HG03457 (cell line): ENCODE results near the gene PAF1.

Experiments used
- ATAC-seq: cut with Tn5 transposase; IDR thresholded peaks from one replicate; pipeline ENCODE4 v1.9.1; 2021; ENCODE audit warnings: moderate number of reproducible peaks; ENCODE audit not compliant: unreplicated experiment

Gene PAF1

GRCh38 chr19:39390751-39391437 is at the start of gene PAF1, which contains the start of gene MED29:
TSS of gene PAF1 (minus strand) at chr19:39391106. CDS start at chr19:39390864, 242 bp downstream.
TSS of gene MED29 (plus strand) at chr19:39391378. CDS start at chr19:39391423, 45 bp downstream.
- ATAC-seq = peak; percentile 74

- no peak for ATAC-seq
These were observed 47.5 kb upstream of the PAF1 start for GRCh38 chr19:39438270-39438934.

- no peak for ATAC-seq
These were observed 45.4 kb upstream of the PAF1 start for GRCh38 chr19:39436350-39436716.

GRCh38 chr19:39435499-39436349 is 44.8 kb upstream of the PAF1 start, which contains the start of gene RPS16:
TSS of gene RPS16 (minus strand) at chr19:39435949. CDS start at chr19:39435895, 54 bp downstream.
- ATAC-seq = peak; percentile 49

GRCh38 chr19:39434123-39435076 is 43.5 kb upstream of the PAF1 start:
- no peak for ATAC-seq

DNA sequence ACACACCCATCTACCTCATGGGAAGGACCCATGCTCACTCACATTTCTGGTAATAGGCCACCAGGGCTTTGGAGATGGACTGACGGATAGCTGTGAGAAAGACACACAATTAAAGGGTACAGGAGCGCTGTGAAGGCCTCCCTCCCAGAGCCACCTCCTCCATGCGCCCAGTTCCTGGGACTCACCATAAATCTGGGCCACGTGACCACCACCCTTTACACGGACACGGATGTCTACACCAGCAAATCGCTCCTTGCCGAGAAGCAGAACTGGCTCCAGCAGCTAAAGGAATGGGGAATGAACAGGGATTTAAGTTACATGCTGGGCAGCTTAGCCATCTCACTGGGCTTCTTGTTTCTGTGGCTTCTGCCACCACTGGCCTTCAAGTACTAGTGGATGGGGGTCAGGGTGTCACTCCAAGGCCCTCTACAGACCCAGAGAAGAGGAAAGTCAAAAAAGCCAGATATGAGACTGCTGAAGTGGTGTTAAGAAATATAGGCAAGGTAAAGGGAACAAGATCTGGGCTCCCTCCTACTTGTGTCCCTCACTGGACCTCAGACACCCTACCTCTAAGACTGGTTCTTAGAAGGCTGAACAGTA is 42.7 kb upstream of the PAF1 start:
- ATAC-seq = no peak

GRCh38 chr19:39432677-39433025 is 41.7 kb upstream of the PAF1 start:
- no peak for ATAC-seq

GRCh38 chr19:39430675-39431593 is 40.0 kb upstream of the PAF1 start:
- ATAC-seq = no peak

DNA sequence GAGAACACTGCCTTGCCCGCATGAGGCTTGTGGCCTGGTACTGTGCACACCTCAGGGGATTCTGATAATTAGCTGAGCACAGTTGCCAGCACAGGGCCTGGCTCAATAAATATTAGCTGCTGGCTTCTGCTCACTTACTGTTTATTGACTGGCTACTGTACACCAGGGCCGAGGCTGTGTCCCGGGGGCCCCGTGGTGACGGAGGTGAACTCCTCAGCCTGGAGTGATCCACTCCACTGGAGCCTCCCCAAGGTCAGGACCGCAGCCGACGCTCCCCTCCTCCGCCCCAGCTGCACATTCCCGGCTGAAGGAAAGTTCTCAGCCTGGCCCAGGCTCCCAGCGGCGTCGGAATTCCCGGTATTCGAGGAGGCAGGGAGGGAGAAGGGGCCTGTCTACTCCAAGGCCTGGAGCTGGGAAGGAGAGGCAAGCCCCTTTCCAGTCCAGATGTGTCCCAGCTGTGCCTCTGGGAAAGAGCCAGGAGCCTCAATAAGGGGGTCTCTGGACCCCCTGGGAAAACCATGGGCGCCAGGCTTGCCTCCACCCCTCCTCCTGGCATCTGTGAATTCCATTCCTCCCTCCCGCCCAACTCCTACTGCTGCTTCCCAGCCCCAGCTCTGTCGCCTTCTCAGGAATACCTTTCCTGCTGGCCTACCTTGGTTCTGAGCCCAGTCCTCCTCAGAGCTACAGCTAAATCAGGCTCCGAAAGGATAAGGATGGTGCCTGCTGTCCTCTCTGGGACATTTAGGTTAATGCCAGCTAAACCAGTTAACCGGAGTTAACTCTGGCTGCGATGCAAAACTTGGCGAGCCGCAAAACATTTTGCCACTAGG is 37.6 kb upstream of the PAF1 start:
- ATAC-seq = no peak

GRCh38 chr19:39427707-39428106 is 36.8 kb upstream of the PAF1 start:
- ATAC-seq = no peak

DNA sequence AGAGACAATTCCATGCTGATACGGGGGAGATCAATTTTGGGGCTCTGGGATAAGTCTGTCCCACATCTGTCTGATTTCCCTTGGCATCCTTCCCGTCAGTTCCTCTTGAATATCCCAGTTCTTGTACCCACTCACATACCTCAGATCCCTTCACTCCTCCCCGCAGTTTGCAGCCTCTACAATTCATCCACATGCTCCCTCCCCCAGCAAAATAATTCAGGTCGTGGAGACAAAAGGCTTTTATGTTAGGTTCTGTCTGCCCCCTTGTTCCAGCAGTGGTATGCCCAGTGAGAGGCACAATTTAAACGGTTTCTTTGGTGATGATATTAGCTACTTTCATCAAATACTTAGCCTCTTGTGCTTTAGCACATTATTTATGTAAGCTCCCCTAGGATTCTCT is 35.3 kb upstream of the PAF1 start:
- no peak for ATAC-seq

GRCh38 chr19:39425744-39426143 is 34.8 kb upstream of the PAF1 start:
- no peak for ATAC-seq

- ATAC-seq = no peak
These were observed 34.0 kb upstream of the PAF1 start for GRCh38 chr19:39424934-39425333.

- ATAC-seq = no peak
These were observed 32.6 kb upstream of the PAF1 start for GRCh38 chr19:39423258-39424086.

DNA sequence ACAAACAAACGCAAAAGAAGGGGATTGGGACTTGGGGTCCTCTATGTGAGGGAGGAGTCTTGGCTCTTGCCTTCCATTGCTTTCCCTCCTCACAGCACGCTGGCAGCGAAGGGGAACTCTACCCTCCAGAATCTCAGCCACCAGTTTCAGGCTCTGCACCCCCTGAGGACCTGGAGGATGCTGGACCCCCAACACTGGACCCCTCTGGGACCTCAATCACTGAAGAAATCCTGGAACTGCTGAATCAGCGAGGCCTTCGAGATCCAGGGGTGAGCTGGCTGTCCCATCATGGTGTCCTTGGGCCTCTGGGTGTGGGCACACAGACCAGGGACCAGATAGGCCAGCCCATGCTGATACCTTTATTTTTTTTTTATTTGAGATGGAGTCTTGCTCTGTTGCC is 31.1 kb upstream of the PAF1 start:
- no peak for ATAC-seq

DNA sequence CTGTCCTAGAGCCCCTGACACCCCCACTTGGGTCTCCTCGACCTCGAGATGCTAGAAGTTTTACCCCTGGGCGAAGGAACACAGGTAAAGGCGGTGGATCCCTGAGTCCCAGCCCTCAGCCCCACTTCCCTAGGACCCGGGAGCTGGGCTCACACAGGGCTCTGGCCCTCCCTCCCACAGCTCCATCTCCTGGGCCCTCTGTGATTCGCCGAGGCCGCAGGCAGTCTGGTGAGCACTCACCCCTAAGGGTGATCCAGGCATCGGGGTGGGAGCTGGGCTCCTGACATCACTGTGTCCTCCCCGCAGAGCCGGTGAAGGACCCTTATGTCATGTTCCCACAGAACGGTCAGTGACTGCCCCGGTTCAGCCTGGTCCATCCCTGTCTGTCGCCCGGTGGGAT is 29.9 kb upstream of the PAF1 start:
- ATAC-seq = no peak

DNA sequence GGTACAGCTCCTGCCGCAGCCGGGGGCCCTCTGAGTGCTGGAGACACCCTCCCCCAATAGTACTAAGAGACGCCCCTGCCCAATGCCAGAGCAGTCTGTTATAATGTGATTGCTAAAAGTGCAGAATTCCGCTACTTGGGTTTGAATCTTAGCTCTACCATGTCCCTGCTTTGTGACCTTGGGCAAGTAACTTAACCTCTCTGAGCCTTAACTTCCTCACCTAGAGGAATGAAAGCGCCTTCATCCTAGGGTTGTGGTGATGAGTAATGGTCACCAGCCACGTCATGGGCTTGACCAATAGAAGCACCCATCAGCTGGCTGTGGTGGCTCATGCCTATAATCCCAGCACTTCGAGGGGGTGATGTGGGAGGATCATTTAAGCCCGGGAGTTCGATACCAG is 28.1 kb upstream of the PAF1 start:
- no peak for ATAC-seq
